Nephron (organoid): ENCODE measurements around the gene ACP1.
A peak's percentile ranks its signal among the peaks of the same experiment; 100 is the strongest.

Source experiments
- H3K27ac Mint-ChIP-seq, 3 experiments: 2 replicates each; pipeline ENCODE4 v1.8.0; 2020; ENCODE audit warnings: mixed read lengths in 3 of 3, mild to moderate bottlenecking in 2 of 3, moderate library complexity in 1 of 3
- H3K27me3 Mint-ChIP-seq: 2 replicates; pipeline ENCODE4 v1.8.0; 2021; ENCODE audit warnings: low read depth, mild to moderate bottlenecking, moderate library complexity, mixed read lengths
- H3K36me3 Mint-ChIP-seq: 2 replicates; pipeline ENCODE4 v1.8.0; 2020; ENCODE audit warnings: low read depth, mixed read lengths
- H3K4me1 Mint-ChIP-seq: 2 replicates; pipeline ENCODE4 v1.8.0; 2020; ENCODE audit warnings: mixed read lengths
- H3K4me3 Mint-ChIP-seq, 3 experiments: 2 replicates each; pipeline ENCODE4 v1.8.0; 2020; ENCODE audit warnings: mild to moderate bottlenecking in 3 of 3, mixed read lengths in 3 of 3, moderate library complexity in 2 of 3
- H3K9me3 Mint-ChIP-seq: 2 replicates; pipeline ENCODE4 v1.8.0; 2020; ENCODE audit warnings: mixed read lengths
- TF ChIP-seq, protein P1 (sequence below), 3 experiments: fragments of 200-600 bp; sonication (generic); IDR thresholded peaks; one replicate each; pipeline ENCODE4 v1.5.0; 2021; ENCODE audit warnings: antibody characterized with exemption in 3 of 3; ENCODE audit not compliant: unreplicated experiment in 3 of 3

ACP1 gene

GRCh38 chr2:279366-279765 lies 14.6 kb downstream of the ACP1 start:
- no peak overlapping the region for H3K4me3 Mint-ChIP-seq
- H3K27me3 Mint-ChIP-seq = peaks cover 7% of the 10 kb centered on the region
- peaks cover 64% of the 10 kb centered on the region for H3K36me3 Mint-ChIP-seq
- TF ChIP-seq, protein P1, sequence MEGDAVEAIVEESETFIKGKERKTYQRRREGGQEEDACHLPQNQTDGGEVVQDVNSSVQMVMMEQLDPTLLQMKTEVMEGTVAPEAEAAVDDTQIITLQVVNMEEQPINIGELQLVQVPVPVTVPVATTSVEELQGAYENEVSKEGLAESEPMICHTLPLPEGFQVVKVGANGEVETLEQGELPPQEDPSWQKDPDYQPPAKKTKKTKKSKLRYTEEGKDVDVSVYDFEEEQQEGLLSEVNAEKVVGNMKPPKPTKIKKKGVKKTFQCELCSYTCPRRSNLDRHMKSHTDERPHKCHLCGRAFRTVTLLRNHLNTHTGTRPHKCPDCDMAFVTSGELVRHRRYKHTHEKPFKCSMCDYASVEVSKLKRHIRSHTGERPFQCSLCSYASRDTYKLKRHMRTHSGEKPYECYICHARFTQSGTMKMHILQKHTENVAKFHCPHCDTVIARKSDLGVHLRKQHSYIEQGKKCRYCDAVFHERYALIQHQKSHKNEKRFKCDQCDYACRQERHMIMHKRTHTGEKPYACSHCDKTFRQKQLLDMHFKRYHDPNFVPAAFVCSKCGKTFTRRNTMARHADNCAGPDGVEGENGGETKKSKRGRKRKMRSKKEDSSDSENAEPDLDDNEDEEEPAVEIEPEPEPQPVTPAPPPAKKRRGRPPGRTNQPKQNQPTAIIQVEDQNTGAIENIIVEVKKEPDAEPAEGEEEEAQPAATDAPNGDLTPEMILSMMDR (IDR thresholded peaks at IDR 0.05; ENCODE audit: unreplicated experiment in 3 of 3) = no peak
- H3K4me1 Mint-ChIP-seq = no peaks in the 10 kb centered on the region
- no peaks in the 10 kb centered on the region for H3K9me3 Mint-ChIP-seq
- H3K27ac Mint-ChIP-seq = no peak overlapping the region

DNA sequence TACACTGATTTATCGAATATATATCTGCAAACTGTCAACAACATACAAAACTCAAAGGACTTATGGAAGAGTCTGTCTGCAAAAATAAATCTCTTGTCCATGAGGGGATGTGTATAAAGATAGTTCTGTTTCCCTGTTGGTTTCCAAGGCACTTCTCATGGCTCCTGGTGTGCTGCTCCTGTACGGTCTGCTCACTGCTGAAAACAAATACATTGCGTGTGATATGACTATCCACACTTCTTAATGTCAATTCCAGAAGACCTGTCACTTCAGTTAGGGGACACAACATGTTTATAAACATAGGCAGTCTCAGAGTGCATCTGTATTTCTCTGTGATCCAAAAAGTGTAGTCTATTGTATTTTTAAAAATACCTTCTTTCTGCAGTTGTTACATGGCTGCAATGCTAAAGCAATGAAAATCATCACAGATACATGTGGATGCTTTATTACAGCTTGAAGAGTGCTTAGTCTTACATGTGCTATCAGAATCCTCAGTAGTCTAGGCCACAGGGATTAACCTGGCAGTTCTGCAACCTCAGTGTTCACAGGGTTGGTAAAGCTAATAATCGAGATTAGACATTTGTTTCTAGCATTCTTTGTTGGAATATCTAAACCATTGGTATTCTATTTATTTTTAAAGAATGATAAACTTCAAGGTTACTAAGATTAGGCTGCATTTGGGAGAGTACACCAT lies 15.4 kb downstream of the ACP1 start:
- Mint-ChIP-seq H3K4me3 (no peak overlapping the region), H3K4me1 (no peaks in the 10 kb centered on the region), H3K27me3 (peaks cover 12% of the 10 kb centered on the region), H3K9me3 (no peaks in the 10 kb centered on the region), H3K36me3 (peaks cover 60% of the 10 kb centered on the region), H3K27ac (peak overlapping the region in 1 of 3 experiments; percentile 74)
- TF ChIP-seq, protein P1 (IDR thresholded peaks at IDR 0.05; ENCODE audit: unreplicated experiment in 3 of 3) = no peak

- Mint-ChIP-seq H3K4me3 (no peak overlapping the region), H3K9me3 (no peaks in the 10 kb centered on the region), H3K27ac (peak overlapping the region in 1 of 3 experiments; percentile 74), H3K27me3 (peaks cover 18% of the 10 kb centered on the region), H3K4me1 (peaks cover 3% of the 10 kb centered on the region), H3K36me3 (peaks cover 57% of the 10 kb centered on the region)
- TF ChIP-seq, protein P1 (IDR thresholded peaks at IDR 0.05; ENCODE audit: unreplicated experiment in 3 of 3) = no peak
Observed at GRCh38 chr2:280650-281110, 15.9 kb downstream of the ACP1 start.

- H3K4me3 Mint-ChIP-seq = no peak overlapping the region
- TF ChIP-seq, protein P1 (IDR thresholded peaks at IDR 0.05; ENCODE audit: unreplicated experiment in 3 of 3) = no peak
- peaks cover 25% of the 10 kb centered on the region for H3K27me3 Mint-ChIP-seq
- H3K36me3 Mint-ChIP-seq = peaks cover 53% of the 10 kb centered on the region
- peaks cover 9% of the 10 kb centered on the region for H3K4me1 Mint-ChIP-seq
- no peaks in the 10 kb centered on the region for H3K9me3 Mint-ChIP-seq
- H3K27ac Mint-ChIP-seq = peak overlapping the region in 1 of 3 experiments; percentile 43
Observed at GRCh38 chr2:281381-281780, 16.6 kb downstream of the ACP1 start.

- Mint-ChIP-seq H3K4me1 (peaks cover 14% of the 10 kb centered on the region), H3K4me3 (no peak overlapping the region), H3K27ac (no peak overlapping the region), H3K36me3 (peaks cover 41% of the 10 kb centered on the region), H3K27me3 (peaks cover 35% of the 10 kb centered on the region), H3K9me3 (no peaks in the 10 kb centered on the region)
- TF ChIP-seq, protein P1 (IDR thresholded peaks at IDR 0.05; ENCODE audit: unreplicated experiment in 3 of 3) = no peak
Observed at GRCh38 chr2:282371-283263, 17.9 kb downstream of the ACP1 start.
